ENCODE data around the gene GLIS1. TPM values are rescaled to one million over a fixed set of nuclear protein-coding genes. Genes with fewer than 3 reads are reported as not detected.

GLIS1 gene
- total and polyA plus RNA-seq, 2 of the 8 experiments (the other 6 are each of a cell fraction or from before 2014, with no cell fraction given) = 0.15 to 0.22 TPM

DNA sequence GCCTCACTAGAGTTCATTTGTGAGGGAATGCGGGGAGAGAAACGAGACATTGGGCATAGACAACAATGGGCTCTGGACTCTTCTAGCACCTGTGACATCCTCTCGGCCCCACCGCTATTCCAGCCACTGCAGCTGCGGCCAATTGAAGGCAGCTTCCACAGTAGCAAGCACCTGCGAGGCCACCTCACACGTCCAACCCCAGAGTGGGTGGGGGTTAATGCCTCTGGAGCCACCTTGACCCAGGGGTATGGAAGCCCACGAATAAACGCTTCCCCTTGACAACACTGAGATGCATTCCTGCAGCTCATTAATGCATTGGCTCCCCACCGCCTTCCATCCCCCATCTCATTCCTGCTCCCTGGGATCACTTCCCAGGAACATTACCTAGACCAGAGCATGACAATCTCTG is 104.4 kb downstream of the GLIS1 start:
- Histone ChIP-seq H3K4me3 (ENCODE audit: extremely low read depth in 1 of 4, insufficient read depth in 2 of 4, low read depth in 3 of 4, low read length in 4 of 4) (no peak overlapping the region), H3K14ac (ENCODE audit: insufficient read length) (no peak overlapping the region), H2BK12ac (ENCODE audit: low read depth, low read length) (peak overlapping the region; percentile 30; the same call in 1 of the 2 replicates), H4K20me1 (replicated peaks in 1 of 2; ENCODE audit: control insufficient read depth in 1 of 2, insufficient read depth in 2 of 2, low read length in 2 of 2) (no peaks in the 10 kb centered on the region), H3K79me2 (ENCODE audit: control insufficient read depth in 1 of 2, insufficient read depth in 2 of 2, low read length in 2 of 2) (no peaks in the 10 kb centered on the region), H3K4ac (replicated peaks; ENCODE audit: insufficient read length, low read depth, low read length) (no peak overlapping the region), H3K4me1 (replicated peaks in 1 of 4; ENCODE audit: control insufficient read depth in 3 of 4, insufficient read depth in 4 of 4, low read length in 3 of 4) (peaks cover 0 to 5% (median 4%) of the 10 kb centered on the region in 4 experiments; a peak in 5 of 7 replicates), H3K36me3 (ENCODE audit: control insufficient read depth in 2 of 4, insufficient read depth in 4 of 4, low read length in 3 of 4) (no peaks in the 10 kb centered on the region), H2BK120ac (replicated peaks; ENCODE audit: low read depth, low read length) (no peak overlapping the region), H3K9me3 (ENCODE audit: insufficient read depth in 2 of 2, low read depth in 1 of 2, low read length in 1 of 2) (no peaks in the 10 kb centered on the region; a peak in 1 of 4 replicates), H3K27ac (ENCODE audit: low read depth, low read length) (no peak overlapping the region), H3K56ac (replicated peaks; ENCODE audit: insufficient read length, low read depth, low read length) (no peak overlapping the region), H4K91ac (replicated peaks; ENCODE audit: insufficient read length, low read length) (no peak overlapping the region), H2BK20ac (ENCODE audit: low read length) (no peak overlapping the region), H3K23ac (ENCODE audit: insufficient read length) (no peak overlapping the region), H3K27me3 (replicated peaks in 1 of 4; ENCODE audit: control insufficient read depth in 3 of 4, extremely low read depth in 1 of 4, insufficient read depth in 3 of 4, low read length in 3 of 4) (no peaks in the 10 kb centered on the region), H2BK15ac (ENCODE audit: low read length) (no peak overlapping the region), H3K23me2 (ENCODE audit: low read depth, low read length) (peaks cover 15% of the 10 kb centered on the region; the same call in 1 of the 2 replicates), H2AFZ (ENCODE audit: low read length) (no peak overlapping the region), H2AK5ac (ENCODE audit: low read depth, low read length) (no peak overlapping the region), H3K79me1 (ENCODE audit: low read depth, low read length) (no peaks in the 10 kb centered on the region), H2BK5ac (ENCODE audit: low read depth, low read length) (peak overlapping the region; percentile 4; the same call in 1 of the 2 replicates), H3K4me2 (ENCODE audit: insufficient read depth in 1 of 2, low read depth in 2 of 2, low read length in 2 of 2) (no peak overlapping the region), H3K9ac (replicated peaks in 1 of 4; ENCODE audit: extremely low read depth in 1 of 4, low read depth in 3 of 4, low read length in 3 of 4) (no peak overlapping the region), H3K18ac (ENCODE audit: extremely low read depth, low read length) (no peak overlapping the region), H4K8ac (ENCODE audit: extremely low read depth, insufficient read depth, low read length) (no peak overlapping the region), H4K5ac (ENCODE audit: insufficient read length, low read depth, low read length) (no peak overlapping the region)
- CTCF ChIA-PET (ENCODE audit: partially characterized antibody) = interaction anchor here (0.7 to 2.5 kb wide), 6 partner anchors 9 to 48 kb away, joined by 3 to 8 read pairs (median 3); no protein-coding TSS in a partner anchor
- TF ChIP-seq TAF1 (IDR thresholded peaks at IDR 0.05; ENCODE audit: low read depth, low read length) (no peak), TEAD4 (IDR thresholded peaks at IDR 0.05; ENCODE audit: low read depth, low read length) (peak; percentile 42; the same call in 1 of the 2 replicates), SP1 (IDR thresholded peaks at IDR 0.05; ENCODE audit: low read depth, low read length) (peak; percentile 52; the same call in 1 of the 2 replicates)
- WGBS, 2 experiments (ENCODE audit: extremely low coverage in 1 of 2, insufficient coverage in 1 of 2, insufficient read length in 1 of 2, insufficient replicate concordance in 2 of 2, low coverage in 1 of 2, low lambda C conversion rate in 2 of 2, missing lambda C conversion rate in 1 of 2) = 61% methylated on average over 10 of the region's 10 CpGs; no CpG with 5 or more reads in 1 of the 2 experiments
- DNase-seq (ENCODE audit: low read depth in 1 of 2, low spot score in 2 of 2) = peak; percentile 21 to 50
- no peak for FAIRE-seq
- POLR2A ChIA-PET (ENCODE audit: partially characterized antibody) = interaction anchor here (0.8 kb wide), 1 partner anchor 25 kb away, joined by 3 read pairs; no protein-coding TSS in a partner anchor

All from H1 (cell line).